GM12873 (cell line): ENCODE results near the gene EAF1.

Experiments
- TF ChIP-seq, protein P1 (sequence below): IDR thresholded peaks from 2 replicates; pipeline ENCODE4 v1.5.1; 2012; ENCODE audit warnings: low read depth, mild to moderate bottlenecking, moderate library complexity, low read length, control low read depth; ENCODE audit not compliant: insufficient read depth; ENCODE audit errors: missing control alignments

The EAF1 gene

DNA sequence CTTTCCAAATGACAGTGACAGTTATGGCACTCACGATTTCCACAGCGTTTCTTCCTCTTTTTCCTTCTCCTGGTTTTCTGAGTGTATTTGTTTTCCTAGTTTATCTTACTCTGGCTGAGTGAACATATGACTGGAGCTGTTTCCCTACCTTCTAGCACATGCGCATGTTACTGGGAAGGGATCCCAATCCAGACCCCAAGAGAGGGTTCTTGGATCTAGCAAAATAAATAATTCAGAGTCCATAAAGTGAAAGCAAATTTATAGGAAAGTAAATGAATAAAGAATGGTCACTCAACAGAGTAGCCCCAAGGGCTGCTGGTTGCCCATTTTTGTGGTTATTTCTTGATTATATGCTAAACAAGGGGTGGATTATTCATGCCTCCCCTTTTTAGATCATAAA, 23.9 kb upstream of the EAF1 start:
- TF ChIP-seq, protein P1, sequence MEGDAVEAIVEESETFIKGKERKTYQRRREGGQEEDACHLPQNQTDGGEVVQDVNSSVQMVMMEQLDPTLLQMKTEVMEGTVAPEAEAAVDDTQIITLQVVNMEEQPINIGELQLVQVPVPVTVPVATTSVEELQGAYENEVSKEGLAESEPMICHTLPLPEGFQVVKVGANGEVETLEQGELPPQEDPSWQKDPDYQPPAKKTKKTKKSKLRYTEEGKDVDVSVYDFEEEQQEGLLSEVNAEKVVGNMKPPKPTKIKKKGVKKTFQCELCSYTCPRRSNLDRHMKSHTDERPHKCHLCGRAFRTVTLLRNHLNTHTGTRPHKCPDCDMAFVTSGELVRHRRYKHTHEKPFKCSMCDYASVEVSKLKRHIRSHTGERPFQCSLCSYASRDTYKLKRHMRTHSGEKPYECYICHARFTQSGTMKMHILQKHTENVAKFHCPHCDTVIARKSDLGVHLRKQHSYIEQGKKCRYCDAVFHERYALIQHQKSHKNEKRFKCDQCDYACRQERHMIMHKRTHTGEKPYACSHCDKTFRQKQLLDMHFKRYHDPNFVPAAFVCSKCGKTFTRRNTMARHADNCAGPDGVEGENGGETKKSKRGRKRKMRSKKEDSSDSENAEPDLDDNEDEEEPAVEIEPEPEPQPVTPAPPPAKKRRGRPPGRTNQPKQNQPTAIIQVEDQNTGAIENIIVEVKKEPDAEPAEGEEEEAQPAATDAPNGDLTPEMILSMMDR: no peak

DNA sequence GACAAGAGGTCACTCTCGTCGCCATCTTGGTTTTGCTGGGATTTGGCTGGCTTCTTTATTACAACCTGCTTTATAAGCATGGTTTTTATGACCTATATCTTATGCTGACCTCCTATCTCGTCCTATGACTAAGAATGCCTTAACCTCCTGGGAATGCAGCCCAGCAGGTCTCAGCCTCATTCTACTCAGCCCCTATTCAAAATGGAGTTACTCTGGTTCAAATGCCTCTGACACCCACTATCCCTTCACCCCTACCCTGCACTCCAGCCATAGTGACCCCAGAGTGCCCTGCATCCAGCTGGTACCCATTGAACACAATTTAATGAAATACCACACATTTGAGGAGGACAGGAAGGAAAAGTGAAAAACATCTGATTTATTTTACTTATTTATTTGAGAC, 23.4 kb upstream of the EAF1 start:
- TF ChIP-seq, protein P1: no peak

DNA sequence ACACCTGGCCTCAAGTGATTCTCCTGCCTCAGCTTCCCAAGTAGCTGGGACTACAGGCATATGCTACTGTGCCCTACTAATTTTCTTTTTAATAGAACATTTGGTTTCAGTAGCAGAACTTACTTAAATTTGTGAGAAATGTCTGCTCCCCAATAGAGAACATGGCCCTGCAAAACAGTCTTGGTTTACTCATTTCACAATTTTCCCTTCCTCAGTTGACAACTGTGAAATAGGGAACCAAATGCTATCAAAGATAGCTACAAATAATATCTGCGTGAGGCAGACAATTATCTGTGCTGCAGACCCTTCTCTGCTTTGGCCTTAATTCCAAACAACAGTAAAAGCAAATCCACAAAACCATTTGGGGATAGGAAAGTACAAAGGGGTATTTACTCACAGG, 22.6 kb upstream of the EAF1 start:
- TF ChIP-seq, protein P1: no peak

DNA sequence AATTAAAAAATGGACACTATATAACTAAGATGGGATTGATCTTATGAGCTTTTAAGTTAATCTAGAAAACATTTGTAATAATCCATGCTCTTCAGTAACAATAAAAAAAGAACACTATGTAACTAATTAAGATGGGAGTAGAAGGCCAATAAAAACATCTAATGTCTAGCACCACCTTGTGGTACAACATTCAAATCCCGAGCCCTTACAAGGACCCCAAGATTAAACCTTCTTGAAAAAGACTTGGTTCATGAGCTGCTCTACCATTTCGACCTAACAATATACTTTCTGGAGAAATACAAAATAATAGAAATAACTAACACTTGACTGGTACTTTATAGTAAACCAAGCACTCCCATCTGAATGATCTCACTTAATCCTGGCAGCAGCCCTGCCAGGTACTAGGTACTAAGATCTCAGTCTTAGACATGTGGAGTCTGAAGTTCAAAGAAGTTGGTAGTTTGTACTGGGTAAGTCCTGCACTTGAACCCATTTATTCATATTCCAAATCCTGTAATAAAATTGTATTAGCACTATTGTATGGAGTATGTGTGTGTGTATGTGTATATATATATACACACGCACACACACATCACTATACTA, 21.8 kb upstream of the EAF1 start:
- TF ChIP-seq, protein P1: peak; percentile 55

DNA sequence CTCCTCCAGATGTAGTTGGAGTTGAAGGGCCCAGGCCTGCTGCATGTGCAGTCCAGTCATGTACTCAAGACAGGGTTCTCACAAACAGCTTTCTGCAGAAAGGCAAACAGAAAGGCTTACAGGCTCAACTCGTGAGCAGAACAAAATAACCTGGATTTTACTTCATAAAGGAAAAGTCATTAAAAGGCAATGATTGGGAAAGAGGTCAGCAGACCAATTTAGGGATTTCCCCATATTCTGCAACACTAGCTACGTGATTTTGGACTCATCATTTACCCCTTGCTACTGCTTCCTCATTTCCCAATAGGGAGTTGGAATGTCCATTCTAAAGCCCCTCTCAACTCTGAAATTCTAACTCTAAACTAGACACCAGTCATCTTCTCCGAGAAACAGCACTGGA, 18.2 kb upstream of the EAF1 start:
- TF ChIP-seq, protein P1: no peak

DNA sequence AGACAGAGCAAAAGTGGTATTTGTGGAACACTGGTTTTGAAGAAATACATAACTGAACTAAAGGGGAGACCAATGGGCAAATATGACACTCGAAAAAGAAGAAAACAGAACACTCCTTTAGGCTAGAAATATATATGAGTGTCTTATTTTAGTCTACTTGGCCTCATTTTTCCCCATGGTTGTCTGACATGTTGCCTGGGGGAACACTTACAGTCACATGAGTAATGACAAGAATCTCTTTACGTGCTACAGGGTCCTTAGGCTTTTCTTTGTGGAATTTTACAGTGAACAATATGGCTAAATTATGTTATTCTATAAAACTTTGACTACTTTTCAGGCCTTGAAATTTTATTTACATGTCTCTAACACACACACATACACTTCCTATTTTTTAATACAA, 17.6 kb upstream of the EAF1 start:
- TF ChIP-seq, protein P1: no peak

DNA sequence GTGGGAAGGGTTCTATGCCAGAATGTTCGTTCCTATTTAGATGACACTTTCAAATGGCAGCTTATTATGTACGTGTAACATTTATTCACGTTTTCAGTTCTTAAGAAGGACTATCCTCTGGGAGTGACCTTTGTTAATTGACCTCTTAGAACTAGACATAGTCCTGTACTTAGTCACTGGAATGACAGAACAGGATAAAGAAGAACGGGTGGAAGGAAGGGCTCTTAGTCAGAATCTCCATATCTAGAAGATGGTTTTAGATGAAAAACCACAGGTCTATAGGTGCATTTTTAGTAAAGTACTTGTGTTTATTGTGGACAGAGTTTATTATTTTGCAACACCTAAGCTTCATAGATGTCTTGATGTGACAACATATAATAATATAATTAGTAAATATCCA, 6.5 kb upstream of the EAF1 start:
- TF ChIP-seq, protein P1: no peak
